BLaER1 treated with 17β-estradiol and CSF1 and Interleukin-3, amounts not matched to agents 10 nM and 100 nM (cell line): ENCODE measurements around the gene GCC1.

Experiments used
- H3K27ac ChIP-seq, 11 experiments: shearing (Covaris generic); formaldehyde crosslinking; 2 replicates each; pipeline ENCODE4 v1.8.1; 2022
- H3K27me3 ChIP-seq, 11 experiments: shearing (Covaris generic); formaldehyde crosslinking; 2 replicates each; pipeline ENCODE4 v1.8.1; 2022
- H3K36me3 ChIP-seq, 11 experiments: shearing (Covaris generic); formaldehyde crosslinking; 2 replicates each; pipeline ENCODE4 v1.8.1; 2022
- H3K4me1 ChIP-seq, 10 experiments: shearing (Covaris generic); formaldehyde crosslinking; 2 replicates each; pipeline ENCODE4 v1.8.1; 2022
- H3K4me2 ChIP-seq, 11 experiments: shearing (Covaris generic); formaldehyde crosslinking; 2 replicates each; pipeline ENCODE4 v1.8.1; 2022
- H3K4me3 ChIP-seq, 10 experiments: shearing (Covaris generic); formaldehyde crosslinking; 2 replicates each; pipeline ENCODE4 v1.8.1; 2022
- H3K9ac ChIP-seq, 11 experiments: shearing (Covaris generic); formaldehyde crosslinking; 2 replicates each; pipeline ENCODE4 v1.8.1; 2022
- H3K9me3 ChIP-seq, 11 experiments: shearing (Covaris generic); formaldehyde crosslinking; replicated peaks in 1 of 11; 2 replicates each; pipeline ENCODE4 v1.8.1; 2022
- H4K20me1 ChIP-seq, 11 experiments: shearing (Covaris generic); formaldehyde crosslinking; 2 replicates each; pipeline ENCODE4 v1.8.1; 2022
- Cebpa-rat ChIP-seq, 11 experiments: shearing (Covaris generic); IDR thresholded peaks; 2 replicates each; pipeline ENCODE4 v1.8.1; 2022

GCC1 gene

DNA sequence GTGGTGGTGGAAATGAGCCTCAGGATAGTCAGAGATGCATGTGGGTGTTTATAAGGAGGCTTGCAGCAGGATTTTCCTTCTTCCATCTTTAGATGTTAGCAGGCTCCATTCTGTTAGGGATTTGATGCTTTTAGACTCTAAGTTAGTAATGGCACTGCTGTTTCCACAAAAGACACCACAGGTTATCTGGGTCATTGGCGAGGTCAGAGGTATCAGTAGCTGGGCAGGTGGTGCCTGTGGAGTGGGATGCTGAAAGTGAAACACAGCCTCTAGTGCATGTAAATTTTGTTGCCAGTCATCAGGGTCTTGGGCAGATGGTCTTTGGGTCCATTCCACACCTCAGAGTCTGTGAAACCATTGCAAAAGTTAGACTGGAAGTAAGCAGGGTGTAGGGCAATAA lies 33.4 kb upstream of the GCC1 start:
- H3K9me3 ChIP-seq, result no peaks in the 10 kb centered on the region
- no peaks in the 10 kb centered on the region for H3K36me3 ChIP-seq
- TF ChIP-seq Cebpa-rat (IDR thresholded peaks at IDR 0.05), result no peak
- H3K27me3 ChIP-seq, result no peaks in the 10 kb centered on the region; a peak in 1 of 22 replicates
- H3K4me3 ChIP-seq, result no peak overlapping the region
- H3K27ac ChIP-seq, result no peak overlapping the region
- H3K9ac ChIP-seq, result no peak overlapping the region
- H4K20me1 ChIP-seq, result no peaks in the 10 kb centered on the region
- H3K4me1 ChIP-seq, result peaks cover 0 to 7% (median 0%) of the 10 kb centered on the region in 10 experiments; a peak in 4 of 20 replicates
- H3K4me2 ChIP-seq, result no peak overlapping the region

- no peaks in the 10 kb centered on the region for H4K20me1 ChIP-seq
- H3K4me2 ChIP-seq, result no peak within 1 kb of the TSS
- no peaks in the 10 kb centered on the region; a peak in 1 of 22 replicates for H3K27me3 ChIP-seq
- no peak within 1 kb of the TSS for H3K27ac ChIP-seq
- no peaks in the 10 kb centered on the region for H3K36me3 ChIP-seq
- peaks cover 0 to 7% (median 0%) of the 10 kb centered on the region in 10 experiments; a peak in 4 of 20 replicates for H3K4me1 ChIP-seq
- no peak within 1 kb of the TSS for H3K4me3 ChIP-seq
- TF ChIP-seq Cebpa-rat (IDR thresholded peaks at IDR 0.05), result no peak
- H3K9ac ChIP-seq, result no peak within 1 kb of the TSS
- H3K9me3 ChIP-seq, result no peaks in the 10 kb centered on the region
Observed at GRCh38 chr7:127618042-127618441, 32.6 kb upstream of the GCC1 start, which contains the start of gene PAX4. Gene PAX4 (minus strand): TSS chr7:127618142. CDS start chr7:127615928, 2,214 bp downstream.

DNA sequence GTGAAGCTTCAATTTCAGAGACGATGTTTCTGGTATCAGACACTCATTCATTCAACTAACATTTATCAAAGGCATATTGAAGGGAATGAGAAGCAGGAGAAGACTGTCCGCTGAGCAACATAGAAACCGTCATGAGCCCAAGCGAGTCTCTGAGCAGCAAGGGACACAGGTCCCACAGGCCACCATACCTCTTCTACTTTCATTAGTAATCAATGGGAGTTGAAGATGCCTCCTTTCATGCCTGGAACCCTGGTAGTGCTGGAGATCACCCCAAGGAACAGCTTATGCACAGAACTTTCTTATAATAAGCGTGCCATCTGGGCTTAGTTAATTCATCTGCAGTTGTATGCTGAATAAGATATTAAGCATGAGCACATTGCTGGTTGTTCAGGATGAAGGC lies 31.3 kb upstream of the GCC1 start:
- Histone ChIP-seq H3K9ac (no peak overlapping the region), H3K27me3 (no peaks in the 10 kb centered on the region; a peak in 1 of 22 replicates), H3K9me3 (no peaks in the 10 kb centered on the region)

DNA sequence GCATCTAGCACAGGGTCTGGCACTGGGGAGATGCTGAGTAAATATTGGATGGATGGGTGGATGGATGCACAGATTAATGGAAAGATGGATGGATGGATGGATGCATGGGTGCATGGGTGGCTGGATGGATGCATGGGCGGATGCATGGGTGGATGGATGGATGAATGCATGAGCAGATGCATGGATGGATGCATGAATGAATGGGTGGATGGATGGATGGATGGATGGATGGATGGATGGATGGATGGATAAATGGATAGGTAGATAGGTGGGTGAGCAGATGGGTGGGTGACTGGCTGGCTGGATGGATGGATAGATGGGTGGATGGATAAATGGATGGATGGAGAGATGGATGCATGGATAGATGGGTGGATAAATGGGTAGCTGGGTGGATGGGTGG lies 26.9 kb upstream of the GCC1 start:
- Histone ChIP-seq H3K9ac (no peak overlapping the region), H4K20me1 (no peaks in the 10 kb centered on the region), H3K4me2 (no peak overlapping the region), H3K27me3 (no peaks in the 10 kb centered on the region), H3K4me1 (no peaks in the 10 kb centered on the region), H3K4me3 (no peak overlapping the region), H3K9me3 (peaks cover 24 to 32% (median 27%) of the 10 kb centered on the region in 11 experiments), H3K27ac (no peak overlapping the region), H3K36me3 (peaks cover 0 to 6% (median 0%) of the 10 kb centered on the region in 11 experiments; a peak in 1 of 22 replicates)
- TF ChIP-seq Cebpa-rat (IDR thresholded peaks at IDR 0.05), result no peak

More for the DNA sequence above, 31.3 kb upstream of the GCC1 start:
- Histone ChIP-seq H4K20me1 (no peaks in the 10 kb centered on the region), H3K4me2 (no peak overlapping the region), H3K4me3 (no peak overlapping the region), H3K27ac (no peak overlapping the region), H3K4me1 (peaks cover 0 to 7% (median 0%) of the 10 kb centered on the region in 10 experiments; a peak in 4 of 20 replicates), H3K36me3 (no peaks in the 10 kb centered on the region)
- TF ChIP-seq Cebpa-rat (IDR thresholded peaks at IDR 0.05), result no peak

DNA sequence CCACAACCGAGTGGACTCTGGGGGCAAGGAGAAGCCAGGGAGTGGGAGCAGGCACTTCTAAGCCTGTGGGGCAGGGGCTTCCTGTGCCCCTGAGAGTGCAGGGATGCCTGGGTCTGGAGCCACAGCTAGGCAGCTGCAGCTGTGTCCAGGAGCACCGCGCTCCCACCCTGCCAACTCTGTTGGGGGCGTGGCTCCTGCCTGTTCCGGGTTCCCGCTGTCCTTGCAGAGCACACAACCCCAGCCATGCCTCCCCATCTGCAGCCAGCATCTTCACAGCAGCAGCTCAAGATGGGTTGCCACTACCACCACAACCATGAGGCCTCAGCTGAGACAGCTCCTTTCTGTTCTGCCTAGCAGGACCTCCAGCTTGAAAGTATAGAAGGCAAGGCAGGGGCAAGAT lies 23.9 kb upstream of the GCC1 start:
- H3K4me3 ChIP-seq, result no peak overlapping the region
- H3K36me3 ChIP-seq, result peaks cover 0 to 6% (median 0%) of the 10 kb centered on the region in 11 experiments; a peak in 1 of 22 replicates
- no peaks in the 10 kb centered on the region for H3K27me3 ChIP-seq
- H3K9ac ChIP-seq, result no peak overlapping the region
- H4K20me1 ChIP-seq, result no peaks in the 10 kb centered on the region
- H3K9me3 ChIP-seq, result peaks cover 26 to 38% (median 31%) of the 10 kb centered on the region in 11 experiments
- H3K4me2 ChIP-seq, result no peak overlapping the region
- no peak overlapping the region for H3K27ac ChIP-seq
- no peaks in the 10 kb centered on the region for H3K4me1 ChIP-seq
- no peak for TF ChIP-seq Cebpa-rat (IDR thresholded peaks at IDR 0.05)

DNA sequence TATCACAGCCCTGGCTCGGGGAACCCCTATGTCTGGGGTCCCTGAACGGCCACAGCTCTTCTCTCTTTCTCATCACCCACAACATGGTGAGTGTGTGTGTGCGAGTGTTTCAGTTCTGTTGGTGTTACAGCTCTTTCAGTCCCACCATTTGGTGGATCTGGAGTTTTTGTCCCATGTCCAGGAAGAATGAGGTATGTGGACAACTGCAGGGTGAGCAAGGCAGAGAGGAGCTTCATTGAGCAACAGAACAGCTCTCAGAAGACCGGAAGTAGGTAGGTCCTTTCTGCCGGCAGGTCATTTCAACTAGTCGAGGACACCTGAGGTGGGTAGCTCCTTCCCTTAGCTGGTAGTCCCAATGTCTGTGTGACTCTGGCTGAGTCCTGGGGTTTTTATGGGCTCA lies 23.1 kb upstream of the GCC1 start:
- Histone ChIP-seq H3K9me3 (peaks cover 26 to 38% (median 31%) of the 10 kb centered on the region in 11 experiments), H3K4me1 (no peaks in the 10 kb centered on the region), H3K27ac (no peak overlapping the region), H3K36me3 (peaks cover 0 to 6% (median 0%) of the 10 kb centered on the region in 11 experiments; a peak in 1 of 22 replicates), H3K9ac (no peak overlapping the region), H3K4me2 (no peak overlapping the region), H3K27me3 (no peaks in the 10 kb centered on the region), H4K20me1 (no peaks in the 10 kb centered on the region), H3K4me3 (no peak overlapping the region)
- no peak for TF ChIP-seq Cebpa-rat (IDR thresholded peaks at IDR 0.05)

DNA sequence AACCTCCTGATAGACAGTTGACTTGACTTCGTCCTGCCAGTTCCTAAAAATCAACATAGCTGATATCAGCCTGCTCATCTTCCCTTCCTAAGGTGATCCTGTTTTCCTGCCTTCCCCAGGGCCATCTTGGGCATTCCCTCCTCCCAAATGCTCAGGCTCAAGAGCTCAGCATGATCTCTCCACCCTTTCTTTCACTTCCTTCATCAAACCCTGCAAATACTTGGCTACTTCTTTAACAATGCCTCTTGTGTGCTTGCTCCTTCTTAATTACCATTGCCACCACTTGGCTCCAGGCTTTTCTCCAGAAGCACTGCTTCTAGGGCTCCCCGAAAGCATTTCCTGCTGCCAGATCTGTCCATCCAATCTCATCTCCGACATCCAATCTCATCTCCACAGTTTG lies 15.5 kb upstream of the GCC1 start:
- Histone ChIP-seq H3K9me3 (0 out of 22 replicates have a peak, but pooled peaks cover 0 to 4% (median 0%) of the 10 kb centered on the region in 11 experiments), H3K27ac (no peak overlapping the region), H3K9ac (no peak overlapping the region), H3K4me1 (no peaks in the 10 kb centered on the region), H4K20me1 (no peaks in the 10 kb centered on the region), H3K4me3 (no peak overlapping the region), H3K36me3 (no peaks in the 10 kb centered on the region), H3K27me3 (no peaks in the 10 kb centered on the region), H3K4me2 (no peak overlapping the region)
- no peak for TF ChIP-seq Cebpa-rat (IDR thresholded peaks at IDR 0.05)

GRCh38 chr7:127598318-127598717 lies 12.9 kb upstream of the GCC1 start:
- no peaks in the 10 kb centered on the region for H3K9me3 ChIP-seq
- no peak overlapping the region for H3K27ac ChIP-seq
- peaks cover 0 to 23% (median 16%) of the 10 kb centered on the region in 10 experiments; a peak in 14 of 20 replicates for H3K4me1 ChIP-seq
- H3K36me3 ChIP-seq, result no peaks in the 10 kb centered on the region
- H3K4me3 ChIP-seq, result no peak overlapping the region
- H3K9ac ChIP-seq, result no peak overlapping the region
- H3K27me3 ChIP-seq, result no peaks in the 10 kb centered on the region
- H3K4me2 ChIP-seq, result no peak overlapping the region
- peaks cover 0 to 9% (median 0%) of the 10 kb centered on the region in 11 experiments; a peak in 2 of 22 replicates for H4K20me1 ChIP-seq
- no peak for TF ChIP-seq Cebpa-rat (IDR thresholded peaks at IDR 0.05)

DNA sequence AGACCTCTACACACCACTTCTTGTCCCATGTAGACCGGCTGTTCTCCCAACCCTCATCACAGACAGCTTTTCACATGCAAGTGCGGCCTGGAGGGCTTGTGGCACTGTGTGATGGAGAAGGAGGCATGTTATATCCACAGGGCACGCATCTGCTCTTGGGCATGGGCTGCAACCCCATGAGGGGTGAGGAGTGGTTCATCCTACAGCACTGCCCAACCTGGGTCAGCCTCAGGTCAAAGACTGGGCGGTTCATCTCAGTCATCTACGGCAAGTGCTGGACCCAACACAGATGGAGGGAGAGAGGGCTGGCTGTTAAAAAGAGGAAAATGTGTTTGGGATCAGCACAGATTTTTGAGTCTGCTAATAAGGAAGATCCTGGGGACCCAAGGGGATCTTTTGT lies 10.3 kb upstream of the GCC1 start:
- no peaks in the 10 kb centered on the region for H3K9me3 ChIP-seq

GRCh38 chr7:127594490-127594889 lies 9.1 kb upstream of the GCC1 start:
- 0 out of 22 replicates have a peak, but pooled peaks of 2 of the 11 experiments have one; percentile 17 to 20 for TF ChIP-seq Cebpa-rat (IDR thresholded peaks at IDR 0.05)
- Histone ChIP-seq H3K36me3 (peaks cover 22 to 33% (median 27%) of the 10 kb centered on the region in 11 experiments), H3K4me2 (peak overlapping the region in 8 of 11 experiments; percentile 8 to 63 (median 54); a peak in 12 of 22 replicates), H4K20me1 (peaks cover 0 to 32% (median 13%) of the 10 kb centered on the region in 11 experiments; a peak in 15 of 22 replicates), H3K4me1 (peaks cover 5 to 35% (median 23%) of the 10 kb centered on the region in 10 experiments), H3K27ac (peak overlapping the region in 1 of 11 experiments; percentile 16; a peak in 2 of 22 replicates), H3K27me3 (no peaks in the 10 kb centered on the region), H3K9ac (no peak overlapping the region), H3K4me3 (no peak overlapping the region), H3K9me3 (no peaks in the 10 kb centered on the region)

More for the DNA sequence above, 10.3 kb upstream of the GCC1 start:
- Histone ChIP-seq H3K4me1 (peaks cover 0 to 23% (median 16%) of the 10 kb centered on the region in 10 experiments; a peak in 14 of 20 replicates), H3K4me3 (no peak overlapping the region), H3K4me2 (peak overlapping the region in 3 of 11 experiments; percentile 52 to 59 (median 55); a peak in 1 of 22 replicates), H3K27ac (no peak overlapping the region), H3K27me3 (no peaks in the 10 kb centered on the region), H3K36me3 (peaks cover 13 to 21% (median 18%) of the 10 kb centered on the region in 11 experiments), H3K9ac (no peak overlapping the region), H4K20me1 (peaks cover 0 to 19% (median 6%) of the 10 kb centered on the region in 11 experiments; a peak in 11 of 22 replicates)
- TF ChIP-seq Cebpa-rat (IDR thresholded peaks at IDR 0.05), result no peak
